Measurements from ENCODE around the gene COL27A1.

The COL27A1 gene

GRCh38 chr9:114165407-114166102 is 10.2 kb downstream of the COL27A1 start:
- TF ChIP-seq ZFP30 (CRISPR knock-in tag; IDR thresholded peaks at IDR 0.05) (no peak), ZNF70 (CRISPR knock-in tag; IDR thresholded peaks at IDR 0.05) (no peak), TOX (CRISPR knock-in tag; IDR thresholded peaks at IDR 0.05; ENCODE audit: borderline replicate concordance) (no peak), PPARA (CRISPR knock-in tag; IDR thresholded peaks at IDR 0.05; ENCODE audit: borderline replicate concordance) (no peak), CREB5 (CRISPR knock-in tag; IDR thresholded peaks at IDR 0.05; ENCODE audit: low read depth) (no peak), SNAI2 (CRISPR knock-in tag; IDR thresholded peaks at IDR 0.05) (no peak), ZFP3 (CRISPR knock-in tag; IDR thresholded peaks at IDR 0.05) (no peak), RARB (CRISPR knock-in tag; IDR thresholded peaks at IDR 0.05) (no peak), OSR1 (CRISPR knock-in tag; IDR thresholded peaks at IDR 0.05) (no peak), POU6F1 (CRISPR knock-in tag; IDR thresholded peaks at IDR 0.05; ENCODE audit: borderline replicate concordance, low read depth) (no peak)
- ATAC-seq, result no peak

- ATAC-seq, result no peak
- TF ChIP-seq ZFP3 (CRISPR knock-in tag; IDR thresholded peaks at IDR 0.05) (no peak), ARNTL (CRISPR knock-in tag; IDR thresholded peaks at IDR 0.05; ENCODE audit: borderline replicate concordance, low read depth) (no peak), TCF4 (CRISPR knock-in tag; IDR thresholded peaks at IDR 0.05; ENCODE audit: borderline replicate concordance) (no peak), TSHZ2 (CRISPR knock-in tag; IDR thresholded peaks at IDR 0.05) (no peak), CSRNP3 (CRISPR knock-in tag; IDR thresholded peaks at IDR 0.05) (no peak), CREB5 (CRISPR knock-in tag; IDR thresholded peaks at IDR 0.05; ENCODE audit: low read depth) (no peak), CSDC2 (CRISPR knock-in tag; IDR thresholded peaks at IDR 0.05) (no peak), ZNF70 (CRISPR knock-in tag; IDR thresholded peaks at IDR 0.05) (no peak), GLIS3 (CRISPR knock-in tag; IDR thresholded peaks at IDR 0.05) (no peak), ESRRG (CRISPR knock-in tag; IDR thresholded peaks at IDR 0.05) (no peak), OSR1 (CRISPR knock-in tag; IDR thresholded peaks at IDR 0.05) (no peak), ZFP30 (CRISPR knock-in tag; IDR thresholded peaks at IDR 0.05) (no peak), ISL1 (CRISPR knock-in tag; IDR thresholded peaks at IDR 0.05) (no peak), POU6F1 (CRISPR knock-in tag; IDR thresholded peaks at IDR 0.05; ENCODE audit: borderline replicate concordance, low read depth) (no peak), BACH2 (CRISPR knock-in tag; IDR thresholded peaks at IDR 0.05; ENCODE audit: borderline replicate concordance) (no peak), ZNF8 (CRISPR knock-in tag; IDR thresholded peaks at IDR 0.05) (no peak), ZC3H10 (CRISPR knock-in tag; IDR thresholded peaks at IDR 0.05) (no peak), TOX (CRISPR knock-in tag; IDR thresholded peaks at IDR 0.05; ENCODE audit: borderline replicate concordance) (no peak)
Observed at GRCh38 chr9:114166103-114166470, 10.8 kb downstream of the COL27A1 start.
